Measurements from ENCODE around the gene ATOH8.

ATOH8 gene

GRCh38 chr2:85718885-85719492, 34.8 kb upstream of the ATOH8 start:
- no peak for DNase-seq

- DNase-seq: no peak
These were observed 34.1 kb upstream of the ATOH8 start for GRCh38 chr2:85719609-85720240.

- no peak for DNase-seq
These were observed 33.3 kb upstream of the ATOH8 start for GRCh38 chr2:85720533-85720932.

- no peak for DNase-seq
These were observed 32.1 kb upstream of the ATOH8 start for GRCh38 chr2:85721641-85722040.

- DNase-seq: no peak
These were observed 31.3 kb upstream of the ATOH8 start for GRCh38 chr2:85722519-85722918.

GRCh38 chr2:85723707-85724360, 30.0 kb upstream of the ATOH8 start:
- DNase-seq: no peak

- DNase-seq: no peak
These were observed 29.0 kb upstream of the ATOH8 start for GRCh38 chr2:85724731-85725181.

- no peak for DNase-seq
These were observed 28.3 kb upstream of the ATOH8 start for GRCh38 chr2:85725451-85725850.

- no peak for DNase-seq
These were observed 26.0 kb upstream of the ATOH8 start for GRCh38 chr2:85727798-85728197.

GRCh38 chr2:85728342-85728741, 25.4 kb upstream of the ATOH8 start:
- no peak for DNase-seq

GRCh38 chr2:85728883-85729824, 24.6 kb upstream of the ATOH8 start:
- peak; percentile 77 for DNase-seq

GRCh38 chr2:85729825-85730510, 23.8 kb upstream of the ATOH8 start:
- DNase-seq: no peak

GRCh38 chr2:85730686-85731230, 23.0 kb upstream of the ATOH8 start:
- no peak for DNase-seq

GRCh38 chr2:85731606-85732005, 22.2 kb upstream of the ATOH8 start:
- no peak for DNase-seq

GRCh38 chr2:85732467-85733120, 21.2 kb upstream of the ATOH8 start:
- no peak for DNase-seq

GRCh38 chr2:85733121-85733960, 20.4 kb upstream of the ATOH8 start:
- DNase-seq: no peak

GRCh38 chr2:85734015-85734414, 19.8 kb upstream of the ATOH8 start:
- no peak for DNase-seq

- no peak for DNase-seq
These were observed 18.7 kb upstream of the ATOH8 start for GRCh38 chr2:85734942-85735608.

- no peak for DNase-seq
These were observed 18.1 kb upstream of the ATOH8 start for GRCh38 chr2:85735691-85736090.

Data from activated CD4-positive, alpha-beta T cell treated with anti-CD3 and anti-CD28 coated beads, Interleukin-10, Interleukin-2, amounts not matched to agents 100 ng/mL and 50 ng/mL, durations not matched to agents 16 hours and 8 hours (primary cell).